Measurements from ENCODE around the gene TAS2R3. TPM values are rescaled to one million over a fixed set of nuclear protein-coding genes. Genes with fewer than 3 reads are reported as not detected.
A peak's percentile ranks its signal among the peaks of the same experiment; 100 is the strongest.

TAS2R3 gene
- total and polyA plus RNA-seq, 2 of the 13 experiments (the other 11 are each of a cell fraction or from before 2014, with no cell fraction given) = 0.74 to 1.1 TPM

GRCh38 chr7:141737836-141738591 is 25.9 kb upstream of the TAS2R3 start, which contains the start of gene SSBP1 (continued):
- TF ChIP-seq, protein P1, sequence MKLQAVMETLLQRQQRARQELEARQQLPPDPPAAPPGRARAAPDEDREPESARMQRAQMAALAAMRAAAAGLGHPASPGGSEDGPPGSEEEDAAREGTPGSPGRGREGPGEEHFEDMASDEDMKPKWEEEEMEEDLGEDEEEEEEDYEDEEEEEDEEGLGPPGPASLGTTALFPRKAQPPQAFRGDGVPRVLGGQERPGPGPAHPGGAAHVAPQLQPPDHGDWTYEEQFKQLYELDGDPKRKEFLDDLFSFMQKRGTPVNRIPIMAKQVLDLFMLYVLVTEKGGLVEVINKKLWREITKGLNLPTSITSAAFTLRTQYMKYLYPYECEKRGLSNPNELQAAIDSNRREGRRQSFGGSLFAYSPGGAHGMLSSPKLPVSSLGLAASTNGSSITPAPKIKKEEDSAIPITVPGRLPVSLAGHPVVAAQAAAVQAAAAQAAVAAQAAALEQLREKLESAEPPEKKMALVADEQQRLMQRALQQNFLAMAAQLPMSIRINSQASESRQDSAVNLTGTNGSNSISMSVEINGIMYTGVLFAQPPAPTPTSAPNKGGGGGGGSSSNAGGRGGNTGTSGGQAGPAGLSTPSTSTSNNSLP (IDR thresholded peaks at IDR 0.05; ENCODE audit: low read depth, low read length) = peak; percentile 62
- TF ChIP-seq ZNF737 (CRISPR knock-in tag; IDR thresholded peaks at IDR 0.05; ENCODE audit: borderline replicate concordance) (peak; percentile 88; the same call in 1 of the 2 replicates), FOXO1 (CRISPR knock-in tag; IDR thresholded peaks at IDR 0.05) (peak; percentile 35; the same call in 1 of the 2 replicates), SRSF4 (IDR thresholded peaks at IDR 0.05; ENCODE audit: low read depth, low read length, poor library complexity, severe bottlenecking) (no peak), ZNF674 (CRISPR knock-in tag; IDR thresholded peaks at IDR 0.05; ENCODE audit: low read depth) (no peak), NFIC (IDR thresholded peaks at IDR 0.05; ENCODE audit: low read length) (peak; percentile 60; the same call in 1 of the 2 replicates), ZHX1 (CRISPR knock-in tag; IDR thresholded peaks at IDR 0.05; ENCODE audit: low read depth) (no peak; the same call in 1 of the 2 replicates), MEF2D (CRISPR knock-in tag; IDR thresholded peaks at IDR 0.05) (peak; percentile 78; the same call in 1 of the 2 replicates), RNF219 (CRISPR knock-in tag; IDR thresholded peaks at IDR 0.05) (peak; percentile 84; the same call in 1 of the 2 replicates), ZNF841 (CRISPR knock-in tag; IDR thresholded peaks at IDR 0.05; ENCODE audit: borderline replicate concordance) (no peak), HCFC1 (IDR thresholded peaks at IDR 0.05; ENCODE audit: low read depth, low read length) (peak; percentile 85), IRF2 (CRISPR knock-in tag; IDR thresholded peaks at IDR 0.05) (peak; percentile 100), ATF7-NPFF (CRISPR knock-in tag; IDR thresholded peaks at IDR 0.05; ENCODE audit: low read depth) (peak; percentile 77), ZBTB3 (CRISPR knock-in tag; IDR thresholded peaks at IDR 0.05; ENCODE audit: borderline replicate concordance, low read depth) (peak; percentile 67; the same call in 1 of the 2 replicates), ZNF282 (IDR thresholded peaks at IDR 0.05; ENCODE audit: partially characterized antibody) (no peak), XRCC5 (optimal IDR thresholded peaks at IDR 0.05; ENCODE audit: low read length) (peak; percentile 100), MEIS1 (CRISPR knock-in tag; IDR thresholded peaks at IDR 0.05; ENCODE audit: borderline replicate concordance) (peak; percentile 78), CBFB (CRISPR knock-in tag; IDR thresholded peaks at IDR 0.05) (peak; percentile 97)
